HEK293 (cell line): ENCODE measurements around the gene GSK3B.

Experiments
- PATZ1 ChIP-seq: fragments of 450-650 bp; formaldehyde crosslinking; IDR thresholded peaks from 2 replicates; pipeline ENCODE4 v1.5.1; 2016; ENCODE audit warnings: missing biosample characterization, missing genetic modification characterization
- ZNF140 ChIP-seq: fragments of 450-650 bp; formaldehyde crosslinking; IDR thresholded peaks from 2 replicates; pipeline ENCODE4 v1.5.1; 2016; ENCODE audit warnings: missing biosample characterization, missing genetic modification characterization
- TF ChIP-seq, protein P1 (sequence below): fragments of 450-650 bp; formaldehyde crosslinking; IDR thresholded peaks from 2 replicates; pipeline ENCODE4 v1.5.1; 2016; ENCODE audit warnings: missing biosample characterization, missing genetic modification characterization

DNA sequence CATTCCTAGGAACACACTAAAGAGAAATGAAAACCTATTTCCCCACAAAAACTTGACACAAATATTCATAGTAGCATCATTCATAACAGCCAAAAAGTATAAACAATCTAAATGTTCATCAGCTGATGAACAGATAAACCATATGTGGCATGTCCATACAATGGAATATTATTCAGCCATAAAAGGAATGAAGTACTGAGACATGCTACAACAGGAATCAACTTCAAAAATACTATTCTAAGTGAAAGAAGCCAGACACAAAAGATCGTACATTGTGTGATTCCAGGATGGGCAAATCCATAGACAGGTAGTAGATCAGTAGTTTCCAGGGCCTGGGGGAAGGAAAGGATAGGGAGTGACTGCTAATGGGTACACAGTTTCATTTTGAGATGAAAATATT lies 118.0 kb downstream of the GSK3B start:
- TF ChIP-seq ZNF140 (tag by site-specific recombination) (no peak), PATZ1 (tag by site-specific recombination) (no peak)
- TF ChIP-seq, protein P1, sequence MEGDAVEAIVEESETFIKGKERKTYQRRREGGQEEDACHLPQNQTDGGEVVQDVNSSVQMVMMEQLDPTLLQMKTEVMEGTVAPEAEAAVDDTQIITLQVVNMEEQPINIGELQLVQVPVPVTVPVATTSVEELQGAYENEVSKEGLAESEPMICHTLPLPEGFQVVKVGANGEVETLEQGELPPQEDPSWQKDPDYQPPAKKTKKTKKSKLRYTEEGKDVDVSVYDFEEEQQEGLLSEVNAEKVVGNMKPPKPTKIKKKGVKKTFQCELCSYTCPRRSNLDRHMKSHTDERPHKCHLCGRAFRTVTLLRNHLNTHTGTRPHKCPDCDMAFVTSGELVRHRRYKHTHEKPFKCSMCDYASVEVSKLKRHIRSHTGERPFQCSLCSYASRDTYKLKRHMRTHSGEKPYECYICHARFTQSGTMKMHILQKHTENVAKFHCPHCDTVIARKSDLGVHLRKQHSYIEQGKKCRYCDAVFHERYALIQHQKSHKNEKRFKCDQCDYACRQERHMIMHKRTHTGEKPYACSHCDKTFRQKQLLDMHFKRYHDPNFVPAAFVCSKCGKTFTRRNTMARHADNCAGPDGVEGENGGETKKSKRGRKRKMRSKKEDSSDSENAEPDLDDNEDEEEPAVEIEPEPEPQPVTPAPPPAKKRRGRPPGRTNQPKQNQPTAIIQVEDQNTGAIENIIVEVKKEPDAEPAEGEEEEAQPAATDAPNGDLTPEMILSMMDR (tag by site-specific recombination), result no peak
